Measurements from ENCODE around the gene SMG7. TPM values are rescaled to one million over a fixed set of nuclear protein-coding genes. Genes with fewer than 3 reads are reported as not detected.

The SMG7 gene
- polyA plus RNA-seq, 2 of the 4 experiments (the other 2 are of a cell fraction): 27.2 to 51.3 TPM

- H3K9me3 ChIP-seq: no peaks in the 10 kb centered on the region
- H3K4me2 ChIP-seq: no peak overlapping the region
- no peaks in the 10 kb centered on the region for H3K4me1 ChIP-seq
- H3K27ac ChIP-seq: no peak overlapping the region
- FAIRE-seq: no peak
- CTCF ChIA-PET: no interaction called here
- TF ChIP-seq RAD21 (conservative IDR thresholded peaks at IDR 0.05 in 1 of 2, IDR thresholded peaks at IDR 0.05 in 1 of 2) (no peak), ESRRA (IDR thresholded peaks at IDR 0.05; ENCODE audit: borderline replicate concordance, low read length) (no peak), FOXS1 (CRISPR knock-in tag; IDR thresholded peaks at IDR 0.05) (no peak), SREBF2 (IDR thresholded peaks at IDR 0.05) (no peak), BHLHE40 (IDR thresholded peaks at IDR 0.05; ENCODE audit: low read depth, low read length) (no peak), KDM5A (IDR thresholded peaks at IDR 0.05) (no peak), MAX (IDR thresholded peaks at IDR 0.05) (no peak), CEBPB (IDR thresholded peaks at IDR 0.05) (no peak)
- WGBS (ENCODE audit: missing lambda C conversion rate): 70% methylated on average over 8 of the region's 8 CpGs
- H3K4me3 ChIP-seq: no peak overlapping the region
- POLR2A ChIA-PET: no interaction called here
- ATAC-seq: no peak
- DNase-seq (ENCODE audit: low read depth in 1 of 2, low spot score in 1 of 2): no peak
Observed at GRCh38 chr1:183576537-183576936, 104.2 kb downstream of the SMG7 start.

GRCh38 chr1:183577897-183578465 is 105.7 kb downstream of the SMG7 start:
- WGBS (ENCODE audit: missing lambda C conversion rate): 74% methylated on average over 7 of the region's 7 CpGs
- ATAC-seq: no peak
- ChIA-PET CTCF (interaction anchor here (0.8 to 1.7 kb wide), 5 partner anchors 9 to 296 kb away, joined by 3 to 5 read pairs (median 3); no protein-coding TSS in a partner anchor), POLR2A (interaction anchor here (1.4 kb wide), 1 partner anchor 15 kb away, joined by 3 read pairs; no protein-coding TSS in a partner anchor)
- no peaks in the 10 kb centered on the region for H3K9me3 ChIP-seq
- no peak for FAIRE-seq
- TF ChIP-seq HOXB13 (CRISPR knock-in tag; IDR thresholded peaks at IDR 0.05; ENCODE audit: low read depth) (no peak), CTCF (IDR thresholded peaks at IDR 0.05) (no peak), POLR2A (IDR thresholded peaks at IDR 0.05; ENCODE audit: low read length) (no peak), SMC3 (IDR thresholded peaks at IDR 0.05) (no peak), RAD21 (conservative IDR thresholded peaks at IDR 0.05 in 1 of 2, IDR thresholded peaks at IDR 0.05 in 1 of 2) (no peak), ZC3H11A (IDR thresholded peaks at IDR 0.05) (no peak), REST (IDR thresholded peaks at IDR 0.05) (no peak), EHMT2 (IDR thresholded peaks at IDR 0.05; ENCODE audit: low read depth) (no peak), FOSL2 (IDR thresholded peaks at IDR 0.05) (no peak), FOSL2 (CRISPR knock-in tag; IDR thresholded peaks at IDR 0.05) (no peak), SREBF2 (IDR thresholded peaks at IDR 0.05) (no peak), USF2 (IDR thresholded peaks at IDR 0.05) (no peak), ZFP36 (IDR thresholded peaks at IDR 0.05; ENCODE audit: borderline replicate concordance, partially characterized antibody) (no peak), RCOR1 (IDR thresholded peaks at IDR 0.05; ENCODE audit: low read depth, low read length) (no peak), CBX8 (IDR thresholded peaks at IDR 0.05) (no peak), HMGXB4 (CRISPR knock-in tag; IDR thresholded peaks at IDR 0.05; ENCODE audit: borderline replicate concordance) (no peak), PHF8 (IDR thresholded peaks at IDR 0.05; ENCODE audit: borderline replicate concordance, low read depth) (no peak), EP300 (IDR thresholded peaks at IDR 0.05) (no peak), RARB (CRISPR knock-in tag; IDR thresholded peaks at IDR 0.05) (no peak)
- H3K4me2 ChIP-seq: no peak overlapping the region
- no peak overlapping the region for H3K4me3 ChIP-seq
- H3K4me1 ChIP-seq: no peaks in the 10 kb centered on the region
- no peak for DNase-seq (ENCODE audit: low read depth in 1 of 2, low spot score in 1 of 2)
- H3K27ac ChIP-seq: no peak overlapping the region
